GM15510 (cell line): Measurements from ENCODE around the gene KATNAL1.

Experiments
- POLR2A ChIP-seq: IDR thresholded peaks from 3 replicates; pipeline ENCODE4 v1.6.1; 2011; ENCODE audit warnings: borderline replicate concordance; ENCODE audit not compliant: insufficient read length; ENCODE audit errors: extremely low read depth

Gene KATNAL1

GRCh38 chr13:30289533-30289932, 17.8 kb downstream of the KATNAL1 start:
- no peak for TF ChIP-seq POLR2A

GRCh38 chr13:30276178-30276577, 31.2 kb downstream of the KATNAL1 start:
- TF ChIP-seq POLR2A: no peak

- TF ChIP-seq POLR2A: no peak
These were observed 33.3 kb downstream of the KATNAL1 start for GRCh38 chr13:30274083-30274482.

- no peak for TF ChIP-seq POLR2A
These were observed 38.7 kb downstream of the KATNAL1 start for GRCh38 chr13:30268673-30269072.

- TF ChIP-seq POLR2A: no peak
These were observed 40.6 kb downstream of the KATNAL1 start for GRCh38 chr13:30266756-30267155.

GRCh38 chr13:30257468-30258099, 49.8 kb downstream of the KATNAL1 start:
- no peak for TF ChIP-seq POLR2A

GRCh38 chr13:30256713-30257467, 50.5 kb downstream of the KATNAL1 start:
- no peak for TF ChIP-seq POLR2A

GRCh38 chr13:30255696-30256095, 51.7 kb downstream of the KATNAL1 start:
- TF ChIP-seq POLR2A: no peak

GRCh38 chr13:30253830-30254229, 53.5 kb downstream of the KATNAL1 start:
- TF ChIP-seq POLR2A: no peak

DNA sequence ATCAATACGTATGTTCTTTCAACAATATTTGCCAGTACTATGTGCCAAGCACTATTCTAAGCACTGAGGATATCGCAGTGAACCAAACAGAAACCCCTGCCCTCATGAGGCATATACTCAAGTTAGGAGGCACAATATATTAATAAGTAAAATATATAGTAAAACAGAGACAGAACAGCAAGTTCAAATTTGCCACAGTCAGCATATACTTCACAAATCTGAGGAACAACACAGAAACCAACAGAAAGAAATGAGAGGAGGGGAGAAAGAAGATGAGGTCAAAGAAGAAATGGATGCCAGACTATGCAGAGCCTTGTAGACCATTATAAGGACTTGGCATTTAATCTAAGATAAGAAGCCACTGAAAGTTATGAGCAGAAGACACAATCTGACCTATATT, 59.9 kb downstream of the KATNAL1 start:
- TF ChIP-seq POLR2A: no peak

DNA sequence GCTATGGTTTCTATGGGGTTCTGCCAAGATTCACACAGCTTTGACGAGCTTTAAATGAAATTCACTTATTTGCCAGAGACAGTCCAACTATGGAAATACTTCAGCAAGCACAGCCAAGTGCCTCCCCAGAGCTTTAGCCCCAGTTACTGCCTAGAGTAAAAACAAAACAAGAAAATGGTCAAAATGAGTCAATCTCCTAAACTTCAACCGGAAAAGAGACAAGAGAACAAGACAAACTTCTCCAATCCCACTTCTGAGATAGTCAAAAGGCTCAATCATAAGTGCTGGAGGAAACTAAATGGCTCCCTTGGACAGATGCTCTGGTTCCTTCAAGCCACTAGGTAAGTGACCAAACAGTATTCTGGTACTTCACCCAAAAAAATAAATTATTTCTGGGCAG, 65.8 kb downstream of the KATNAL1 start:
- TF ChIP-seq POLR2A: no peak

DNA sequence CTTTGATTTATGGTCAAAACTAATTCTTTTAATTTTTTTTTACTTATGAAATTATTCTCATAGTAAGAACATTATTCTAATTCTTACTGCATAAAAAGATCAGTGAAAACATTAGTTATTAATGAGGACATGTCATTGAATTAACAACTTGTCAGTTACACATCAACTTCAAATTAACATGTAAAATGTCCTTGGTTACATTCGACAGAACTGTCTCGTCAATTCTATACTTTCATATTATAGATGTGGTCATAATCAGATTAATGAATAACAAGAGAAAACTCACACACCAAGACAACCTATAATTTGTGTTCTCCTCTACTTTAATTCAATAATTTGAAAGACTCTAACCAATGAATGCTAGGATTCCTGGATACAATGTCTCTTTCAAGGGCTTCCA, 66.7 kb downstream of the KATNAL1 start:
- TF ChIP-seq POLR2A: no peak

DNA sequence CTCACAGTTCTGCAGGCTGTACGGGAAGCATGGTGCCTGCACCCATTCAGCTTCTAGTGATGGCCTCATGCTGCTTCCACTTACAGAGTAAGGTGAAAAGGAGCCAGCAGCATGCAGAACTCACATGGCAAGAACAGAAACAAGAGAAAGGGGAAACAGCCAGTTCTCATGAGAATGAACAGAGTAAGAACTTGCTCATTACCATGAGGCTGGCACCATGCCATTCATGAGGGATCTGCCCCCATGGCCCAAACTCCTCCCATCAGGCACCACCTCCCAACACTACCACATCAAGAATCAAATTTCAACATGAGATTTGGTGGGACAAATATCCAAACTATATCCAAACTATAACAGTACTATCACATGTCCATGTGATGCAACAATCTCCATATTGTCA, 72.1 kb downstream of the KATNAL1 start:
- TF ChIP-seq POLR2A: no peak

- TF ChIP-seq POLR2A: no peak
These were observed 72.7 kb downstream of the KATNAL1 start for GRCh38 chr13:30234619-30235162.

GRCh38 chr13:30224732-30225131, 82.6 kb downstream of the KATNAL1 start:
- TF ChIP-seq POLR2A: no peak

GRCh38 chr13:30222254-30222653, 85.1 kb downstream of the KATNAL1 start:
- TF ChIP-seq POLR2A: no peak
